Mucosa of gallbladder (tissue), 1 donor: ENCODE measurements around the gene MRPL32. TPM values are rescaled to one million over a fixed set of nuclear protein-coding genes. Genes with fewer than 3 reads are reported as not detected.

Source experiments
- DNase-seq: peaks from one replicate; pipeline ENCODE4 v3.0.0-alpha.2; 2020; ENCODE audit warnings: low spot score
- total RNA-seq: library from RNA; stranded (reverse); gene quantifications from one replicate; pipeline ENCODE4 v1.2.1, GENCODE V29; 2021
- donor health status: DM: no; HTN: no; CAD: no.

MRPL32 gene
- total RNA-seq, 1 donor from 2014 or later, result 41.0 TPM

- DNase-seq, result no peak
Measured at GRCh38 chr7:42964849-42965805, 33.0 kb downstream of the MRPL32 start.

GRCh38 chr7:42967391-42967790 lies 35.2 kb downstream of the MRPL32 start:
- no peak for DNase-seq

- peak; percentile 60 for DNase-seq
Measured at GRCh38 chr7:42972699-42973500, 40.7 kb downstream of the MRPL32 start.

GRCh38 chr7:42976371-42976770 lies 44.2 kb downstream of the MRPL32 start:
- DNase-seq, result no peak

- DNase-seq, result no peak
Measured at GRCh38 chr7:42978496-42978895, 46.3 kb downstream of the MRPL32 start.

- no peak for DNase-seq
Measured at GRCh38 chr7:42980084-42980483, 47.9 kb downstream of the MRPL32 start.

GRCh38 chr7:42980514-42980913 lies 48.3 kb downstream of the MRPL32 start:
- DNase-seq, result no peak

GRCh38 chr7:42981601-42982000 lies 49.4 kb downstream of the MRPL32 start:
- no peak for DNase-seq

- no peak for DNase-seq
Measured at GRCh38 chr7:42982604-42983115, 50.5 kb downstream of the MRPL32 start.

GRCh38 chr7:42984137-42984536 lies 52.0 kb downstream of the MRPL32 start:
- no peak for DNase-seq

GRCh38 chr7:42986213-42986612 lies 54.0 kb downstream of the MRPL32 start:
- no peak for DNase-seq

GRCh38 chr7:42986781-42987248 lies 54.6 kb downstream of the MRPL32 start:
- no peak for DNase-seq

Other genes starting within 250 kb of the MRPL32 start
- 8.3 TPM for gene C7orf25, start 20.3 kb upstream of the MRPL32 start, total RNA-seq
- 54.2 TPM for gene PSMA2, start 202 bp upstream of the MRPL32 start, total RNA-seq
- gene HECW1, start 180.3 kb downstream of the MRPL32 start, total RNA-seq, result 3.8 TPM